Erythroblast (primary cell): ENCODE results near the gene PRR23E.

Experiments
- GATA1 ChIP-seq: IDR thresholded peaks from 2 replicates; pipeline ENCODE4 v1.6.1; 2011; ENCODE audit warnings: low read depth, mild to moderate bottlenecking, control low read depth, low read length, moderate library complexity
- POLR2A ChIP-seq: IDR thresholded peaks from 2 replicates; pipeline ENCODE4 v1.6.1; 2011; ENCODE audit warnings: mild to moderate bottlenecking, low read length

DNA sequence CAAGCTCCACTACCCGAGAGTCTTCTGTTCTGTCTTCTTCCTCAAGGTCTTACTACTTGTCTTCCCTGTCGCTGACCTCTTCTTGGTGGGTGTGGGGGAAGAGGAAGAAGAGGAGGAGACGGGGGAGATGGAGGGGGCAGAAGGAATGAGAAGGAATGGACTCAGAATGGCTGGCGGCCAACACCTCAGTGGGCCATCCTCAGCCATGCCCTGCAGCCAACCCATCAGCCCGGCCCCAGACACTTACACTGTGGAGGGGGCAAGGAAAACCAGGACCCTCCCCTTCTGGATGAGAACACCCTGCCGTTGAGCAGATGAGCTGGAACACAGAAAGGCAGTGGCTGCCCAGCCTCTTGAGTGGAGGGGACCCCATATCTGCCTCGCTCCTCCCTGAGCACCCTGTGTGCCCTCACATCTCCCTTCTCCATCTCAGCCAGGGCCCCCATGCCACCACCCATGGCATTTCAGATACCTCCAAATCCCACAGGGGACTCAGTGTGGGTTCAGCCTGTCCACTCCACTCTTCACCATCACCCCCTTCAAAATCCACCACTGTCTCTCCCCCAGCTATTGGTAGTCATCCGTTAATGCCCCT lies 45.5 kb upstream of the PRR23E start:
- TF ChIP-seq POLR2A (no peak), GATA1 (no peak)
